K562 (cell line): ENCODE measurements around the gene SMPDL3B. TPM values are rescaled to one million over a fixed set of nuclear protein-coding genes. Genes with fewer than 3 reads are reported as not detected.

Experiments used
- ATAC-seq: fragments of 200-7000 bp; cut with Tn5 transposase; 3 replicates; pipeline ENCODE4 v1.9.1; 2020; ENCODE audit warnings: moderate library complexity
- BruUV-seq: library from RNA; stranded (reverse); fragments of 400-500 nt; replicated peaks from 2 replicates; lab custom pipeline; 2021; lab: Mats Ljungman, UMichigan
- CTCF ChIA-PET: fragments of 300-600 bp; formaldehyde crosslinking; extraction: SDS; loops from one replicate; lab custom pipeline; 2021; ENCODE audit warnings: low intra/inter-chr PET ratio; lab: Yijun Ruan, JAX
- POLR2A ChIA-PET: fragments of 300-600, 350-650 bp; sonication (Branson Sonifier 250); formaldehyde crosslinking; extraction: SDS; loops from one replicate; lab custom pipeline; 2021; ENCODE audit warnings: antibody characterized with exemption, inconsistent platforms; lab: Yijun Ruan, JAX
- DNase-seq, 4 experiments: peaks; one replicate each; pipeline versions ENCODE4 v3.0.0 to v3.0.0-alpha.2; 2011 to 2018; ENCODE audit warnings: low spot score in 3 of 4, mixed read lengths in 3 of 4; ENCODE audit errors: extremely low read depth in 1 of 4
- FAIRE-seq: peaks from 2 replicates; lab custom pipeline; 2011; peaks lifted over from hg19 to GRCh38; lab: Jason Lieb, UNC
- H2AFZ ChIP-seq: 2 replicates; pipeline ENCODE4 v1.6.0; 2011; ENCODE audit warnings: low read depth, low read length, control low read depth, inconsistent platforms
- H3K27ac ChIP-seq: fragments of 200-600 bp; 3 replicates; pipeline ENCODE4 v1.8.0; 2011; ENCODE audit warnings: low read depth, mild to moderate bottlenecking, control low read depth, inconsistent platforms, low read length, moderate library complexity, mixed read lengths; ENCODE audit errors: extremely low read depth
- H3K27me3 ChIP-seq, 2 experiments: fragments of 300-600 bp in 1 of 2; 2 replicates in 1 of 2; 3 replicates in 1 of 2; pipeline versions ENCODE4 v1.6.0 to v1.8.0; 2011; ENCODE audit warnings: inconsistent platforms in 2 of 2, low read length in 2 of 2, mild to moderate bottlenecking in 1 of 2, mixed read lengths in 1 of 2, moderate library complexity in 1 of 2; ENCODE audit not compliant: control insufficient read depth in 2 of 2, insufficient read depth in 2 of 2
- H3K36me3 ChIP-seq: fragments of 300-600 bp; 3 replicates; pipeline ENCODE4 v1.8.0; 2011; ENCODE audit warnings: mild to moderate bottlenecking, low read length, inconsistent platforms; ENCODE audit not compliant: control insufficient read depth, insufficient read depth
- H3K4me1 ChIP-seq, 2 experiments: fragments of 200-600 bp in 1 of 2; replicated peaks in 1 of 2; 2 replicates in 1 of 2; 3 replicates in 1 of 2; pipeline versions ENCODE4 v1.5.1 to v1.8.0; 2011; ENCODE audit warnings: inconsistent platforms in 2 of 2, low read length in 2 of 2, mild to moderate bottlenecking in 1 of 2, mixed read lengths in 1 of 2, moderate library complexity in 1 of 2; ENCODE audit not compliant: control insufficient read depth in 2 of 2, insufficient read depth in 2 of 2
- H3K4me2 ChIP-seq: 2 replicates; pipeline ENCODE4 v1.6.1; 2011; ENCODE audit warnings: low read length, control low read depth, inconsistent platforms, mixed read lengths; ENCODE audit not compliant: insufficient read depth
- H3K4me3 ChIP-seq: fragments of 200-600 bp; sonication (generic), shearing (Covaris generic); 2 replicates; pipeline ENCODE4 v1.5.1; 2016; ENCODE audit warnings: control low read depth, inconsistent platforms
- H3K79me2 ChIP-seq: fragments of 200-600 bp; 3 replicates; pipeline ENCODE4 v1.8.0; 2011; ENCODE audit warnings: low read length, inconsistent platforms; ENCODE audit not compliant: control insufficient read depth, insufficient read depth
- H3K9ac ChIP-seq, 2 experiments: 2 replicates each; pipeline versions ENCODE4 v1.6.0 to v1.6.1; 2011; ENCODE audit warnings: low read depth in 2 of 2, low read length in 2 of 2, control low read depth in 1 of 2, inconsistent platforms in 1 of 2, mild to moderate bottlenecking in 1 of 2, mixed read lengths in 1 of 2; ENCODE audit not compliant: insufficient read depth in 1 of 2
- H3K9me1 ChIP-seq: one replicate; pipeline ENCODE4 v1.6.0; 2011; ENCODE audit warnings: inconsistent platforms, mild to moderate bottlenecking, low read length, moderate library complexity; ENCODE audit not compliant: control insufficient read depth, insufficient read depth
- H3K9me3 ChIP-seq: replicated peaks from 2 replicates; pipeline ENCODE4 v1.5.1; 2011; ENCODE audit warnings: low read depth, low read length, inconsistent platforms; ENCODE audit not compliant: control insufficient read depth, insufficient read depth
- H4K20me1 ChIP-seq: replicated peaks from 2 replicates; pipeline ENCODE4 v1.6.1; 2011; ENCODE audit warnings: low read length, inconsistent platforms, mixed read lengths; ENCODE audit not compliant: control insufficient read depth, insufficient read depth
- AFF4 ChIP-seq: sonication (generic); formaldehyde crosslinking; IDR thresholded peaks from 2 replicates; pipeline ENCODE4 v1.8.0; 2023; ENCODE audit warnings: mild to moderate bottlenecking, missing genetic modification reagents
- SPI1 ChIP-seq: IDR thresholded peaks from 2 replicates; pipeline ENCODE4 v1.6.1; 2011; ENCODE audit warnings: low read depth, low read length, control low read depth, borderline replicate concordance
- WGBS: fragments of 100-300 bp; shearing (Covaris generic); methylation state at CpG from one replicate; pipeline ENCODE4 v1.1.6; 2016; ENCODE audit warnings: low coverage, mixed read lengths; ENCODE audit not compliant: insufficient coverage; ENCODE audit errors: missing lambda C conversion rate; 5-methylcytosine and 5-hydroxymethylcytosine counted together
- in situ Hi-C: fragments of 300-500 bp; cut with MboI; formaldehyde crosslinking; loops from 4 replicates; pipeline ENCODE4 v1.15.0; 2018; ENCODE audit warnings: inconsistent platforms, mixed read lengths
- intact Hi-C: fragments of 100-400 bp; cut with micrococcal nuclease; formaldehyde crosslinking; loops from 2 replicates; pipeline ENCODE4 v1.14.2; 2022
- polyA plus RNA-seq, 8 experiments: library from polyadenylated mRNA; depleted of rRNA in 4 of 8; stranded (reverse) in 5 of 8; unstranded in 3 of 8; fragments of >200 nt; fragmentation: Nextera tagmentation in 2 of 8; fragmentation: Illumina TruSeq in 1 of 8; extraction: Ambion mirVana in 2 of 8; extraction: Trizol in 1 of 8; gene quantifications; 2 replicates each; pipeline versions ENCODE4 v1.2.1 to v1.2.3, GENCODE V29; 2011 to 2014; ENCODE audit warnings: inconsistent platforms in 1 of 8, missing spikeins in 1 of 8
- total RNA-seq, 7 experiments: library from RNA; depleted of rRNA in 6 of 7; stranded (reverse); fragments of >200 nt in 6 of 7; fragmentation: Illumina TruSeq in 2 of 7; extraction: Trizol in 2 of 7; gene quantifications; 2 replicates each; pipeline versions ENCODE4 v1.2.1 to v1.2.3, GENCODE V29; 2011 to 2021; ENCODE audit warnings: low replicate concordance in 1 of 7

Gene SMPDL3B
- total and polyA plus RNA-seq, 9 of the 15 experiments (the other 6 are each of a cell fraction or from before 2014, with no cell fraction given), result 0.07 to 1.2 (median 0.73) TPM

DNA sequence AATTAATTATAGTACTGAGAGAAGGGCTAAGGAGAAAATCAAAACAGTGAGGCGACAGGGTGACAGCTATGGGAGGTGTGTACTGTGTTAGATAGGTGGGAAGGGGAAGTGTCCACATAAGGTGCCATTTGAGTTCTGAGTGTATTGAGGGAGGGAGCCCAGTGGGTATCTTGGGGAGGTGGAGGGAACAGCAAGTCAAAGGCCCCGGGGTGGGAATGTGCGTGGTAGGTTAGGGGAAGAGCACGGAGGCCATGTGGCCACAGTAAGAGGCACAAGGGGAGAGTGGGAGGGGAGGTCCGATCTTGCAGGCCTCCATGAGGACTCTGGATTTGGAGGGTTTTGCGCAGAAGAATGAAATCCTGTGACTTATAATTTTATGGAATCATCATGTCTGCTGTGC is 22.0 kb downstream of the SMPDL3B start:
- intact Hi-C loops, result no loop called here

More for the DNA sequence above, 22.0 kb downstream of the SMPDL3B start:
- H3K4me1 ChIP-seq, result peaks cover 9 to 25% of the 10 kb centered on the region in 2 experiments
- 24% methylated on average over 6 of the region's 6 CpGs for WGBS
- no TSS peak for BruUV-seq
- ATAC-seq (no peak), DNase-seq (no peak), FAIRE-seq (no peak)
- no peaks in the 10 kb centered on the region for H3K36me3 ChIP-seq
- no peaks in the 10 kb centered on the region; the same call in 1 of the 2 replicates for H4K20me1 ChIP-seq
- H3K9me1 ChIP-seq, result no peaks in the 10 kb centered on the region
- in situ Hi-C loops, result no loop called here
- H3K27ac ChIP-seq, result no peak overlapping the region
- ChIA-PET POLR2A (interaction anchor here (0.6 to 1.7 kb wide), 3 partner anchors 8 to 1022 kb away, joined by 3 to 5 read pairs (median 4); no protein-coding TSS in a partner anchor), CTCF (no interaction called here)
- no peak overlapping the region for H3K4me3 ChIP-seq
- no peak overlapping the region for H2AFZ ChIP-seq
- no peak overlapping the region; a peak in 1 of 4 replicates for H3K9ac ChIP-seq
- H3K9me3 ChIP-seq, result no peaks in the 10 kb centered on the region
- TF ChIP-seq AFF4 (CRISPR knock-in tag) (no peak), SPI1 (peak; percentile 29; the same call in 1 of the 2 replicates)
- H3K79me2 ChIP-seq, result no peaks in the 10 kb centered on the region
- peaks cover 2 to 13% of the 10 kb centered on the region in 2 experiments; a peak in 2 of 5 replicates for H3K27me3 ChIP-seq
- H3K4me2 ChIP-seq, result no peak overlapping the region
